ENCODE data around the gene SLCO2A1.

SLCO2A1 gene

GRCh38 chr3:133943639-133944141 is 86.0 kb downstream of the SLCO2A1 start (continued):
- no peak for TF ChIP-seq ELK4 (IDR thresholded peaks at IDR 0.05; ENCODE audit: borderline replicate concordance, low read depth, low read length)
- TF ChIP-seq HIC1 (tag by site-specific recombination; IDR thresholded peaks at IDR 0.05): peak; percentile 80
- TF ChIP-seq AEBP2 (tag by site-specific recombination; IDR thresholded peaks at IDR 0.05; ENCODE audit: borderline replicate concordance): no peak
- TF ChIP-seq MZF1 (tag by site-specific recombination; IDR thresholded peaks at IDR 0.05; ENCODE audit: borderline replicate concordance): no peak
- no peak for TF ChIP-seq ZNF473 (tag by site-specific recombination; IDR thresholded peaks at IDR 0.05)
- no peak for TF ChIP-seq ZNF837 (tag by site-specific recombination; IDR thresholded peaks at IDR 0.05)
- peak; percentile 37; the same call in 1 of the 2 replicates for TF ChIP-seq ZNF629 (tag by site-specific recombination; IDR thresholded peaks at IDR 0.05)
- TF ChIP-seq FEZF1 (tag by site-specific recombination; IDR thresholded peaks at IDR 0.05): peak; percentile 62
- TF ChIP-seq ZBTB7A (tag by site-specific recombination; IDR thresholded peaks at IDR 0.05; ENCODE audit: low read depth): no peak
- TF ChIP-seq ZNF645 (tag by site-specific recombination; IDR thresholded peaks at IDR 0.05): no peak
- TF ChIP-seq PRDM10 (tag by site-specific recombination; IDR thresholded peaks at IDR 0.05): 0 out of 2 replicates have a peak, but pooled peaks have one; percentile 37
- TF ChIP-seq OSR2 (tag by site-specific recombination; IDR thresholded peaks at IDR 0.05): peak; percentile 82
- TF ChIP-seq ZNF843 (tag by site-specific recombination; IDR thresholded peaks at IDR 0.05): 0 out of 2 replicates have a peak, but pooled peaks have one; percentile 37
- no peak for TF ChIP-seq SCRT2 (tag by site-specific recombination; IDR thresholded peaks at IDR 0.05)
- TF ChIP-seq ZNF776 (tag by site-specific recombination; IDR thresholded peaks at IDR 0.05; ENCODE audit: borderline replicate concordance): no peak
- TF ChIP-seq ZNF830 (tag by site-specific recombination; IDR thresholded peaks at IDR 0.05; ENCODE audit: low read depth): no peak
- no peak for TF ChIP-seq ZNF174 (tag by site-specific recombination; IDR thresholded peaks at IDR 0.05)
- no peak for TF ChIP-seq SALL2 (tag by site-specific recombination; IDR thresholded peaks at IDR 0.05; ENCODE audit: borderline replicate concordance)
- TF ChIP-seq ZNF341 (tag by site-specific recombination; IDR thresholded peaks at IDR 0.05; ENCODE audit: low read depth): no peak
- no peak for TF ChIP-seq SP7 (tag by site-specific recombination; IDR thresholded peaks at IDR 0.05)
- no peak for TF ChIP-seq ZNF548 (tag by site-specific recombination; IDR thresholded peaks at IDR 0.05)
- TF ChIP-seq WT1 (tag by site-specific recombination; IDR thresholded peaks at IDR 0.05): no peak
- TF ChIP-seq ZNF24 (tag by site-specific recombination; IDR thresholded peaks at IDR 0.05): no peak
- no peak for TF ChIP-seq ZXDB (tag by site-specific recombination; IDR thresholded peaks at IDR 0.05)
- TF ChIP-seq ZFHX2 (tag by site-specific recombination; conservative IDR thresholded peaks at IDR 0.05): no peak
- no peak for TF ChIP-seq ZNF76 (tag by site-specific recombination; IDR thresholded peaks at IDR 0.05; ENCODE audit: borderline replicate concordance, low read depth)
- TF ChIP-seq ZNF449 (tag by site-specific recombination; IDR thresholded peaks at IDR 0.05): no peak
- TF ChIP-seq ZNF426 (tag by site-specific recombination; IDR thresholded peaks at IDR 0.05): no peak
- TF ChIP-seq ZNF311 (tag by site-specific recombination; IDR thresholded peaks at IDR 0.05; ENCODE audit: borderline replicate concordance): no peak
- no peak for TF ChIP-seq ZNF707 (tag by site-specific recombination; IDR thresholded peaks at IDR 0.05)
